GM12891 (cell line): ENCODE results near the gene KIZ.

Experiments
- DNase-seq: peaks from one replicate; pipeline ENCODE4 v3.0.0; 2011; ENCODE audit warnings: low spot score; ENCODE audit not compliant: insufficient read length
- FAIRE-seq: peaks from 2 replicates; lab custom pipeline; 2011; peaks lifted over from hg19 to GRCh38; lab: Jason Lieb, UNC
- PAX5 ChIP-seq: IDR thresholded peaks from 2 replicates; pipeline ENCODE4 v1.6.1; 2011; ENCODE audit warnings: low read length, moderate library complexity, mild to moderate bottlenecking; ENCODE audit not compliant: insufficient read depth, severe bottlenecking
- POLR2A ChIP-seq: IDR thresholded peaks from 2 replicates; pipeline ENCODE4 v1.6.1; 2011; ENCODE audit warnings: low read depth, low read length, control low read depth
- POLR2AphosphoS5 ChIP-seq: IDR thresholded peaks from 2 replicates; pipeline ENCODE4 v1.6.1; 2011; ENCODE audit warnings: low read depth, low read length, control low read depth
- POU2F2 ChIP-seq: IDR thresholded peaks from 2 replicates; pipeline ENCODE4 v1.6.1; 2011; ENCODE audit warnings: low read depth, mild to moderate bottlenecking, control low read depth, low read length, moderate library complexity
- SPI1 ChIP-seq: IDR thresholded peaks from 2 replicates; pipeline ENCODE4 v1.6.1; 2011; ENCODE audit warnings: low read depth, low read length, control low read depth
- TAF1 ChIP-seq: IDR thresholded peaks from 2 replicates; pipeline ENCODE4 v1.6.1; 2011; ENCODE audit warnings: low read depth, low read length, control low read depth

KIZ gene

GRCh38 chr20:21182832-21183563, 57.1 kb downstream of the KIZ start:
- FAIRE-seq = no peak
- no peak for DNase-seq
- TF ChIP-seq SPI1 = no peak
- TF ChIP-seq TAF1 = no peak
- TF ChIP-seq POLR2A = no peak
- TF ChIP-seq POU2F2 = no peak
- no peak for TF ChIP-seq POLR2AphosphoS5
- no peak for TF ChIP-seq PAX5

GRCh38 chr20:21183722-21184121, 57.8 kb downstream of the KIZ start:
- FAIRE-seq (no peak), DNase-seq (no peak)
- TF ChIP-seq POLR2AphosphoS5 (no peak), PAX5 (no peak), POU2F2 (no peak), SPI1 (no peak), TAF1 (no peak), POLR2A (no peak)

GRCh38 chr20:21184819-21185218, 58.9 kb downstream of the KIZ start:
- DNase-seq = no peak
- FAIRE-seq = no peak

GRCh38 chr20:21185849-21186248, 60.0 kb downstream of the KIZ start:
- TF ChIP-seq POLR2AphosphoS5 (no peak), POLR2A (no peak), POU2F2 (no peak), SPI1 (no peak), PAX5 (no peak), TAF1 (no peak)
- DNase-seq (no peak), FAIRE-seq (no peak)

More at GRCh38 chr20:21184819-21185218, 58.9 kb downstream of the KIZ start:
- TF ChIP-seq SPI1 (no peak), PAX5 (no peak), POU2F2 (no peak), POLR2AphosphoS5 (no peak), POLR2A (no peak), TAF1 (no peak)

- DNase-seq (no peak), FAIRE-seq (no peak)
- TF ChIP-seq SPI1 (no peak), POLR2AphosphoS5 (no peak), POLR2A (no peak), TAF1 (no peak), POU2F2 (no peak), PAX5 (no peak)
Measured at GRCh38 chr20:21189761-21190523, 64.1 kb downstream of the KIZ start.

- DNase-seq (no peak), FAIRE-seq (no peak)
Measured at GRCh38 chr20:21190869-21191268, 65.0 kb downstream of the KIZ start.

GRCh38 chr20:21191839-21192238, 66.0 kb downstream of the KIZ start:
- no peak for TF ChIP-seq POLR2AphosphoS5
- no peak for TF ChIP-seq POU2F2
- no peak for TF ChIP-seq TAF1
- TF ChIP-seq POLR2A = no peak
- TF ChIP-seq PAX5 = no peak
- TF ChIP-seq SPI1 = no peak
- no peak for FAIRE-seq
- no peak for DNase-seq

More at GRCh38 chr20:21190869-21191268, 65.0 kb downstream of the KIZ start:
- TF ChIP-seq PAX5 (no peak), POU2F2 (no peak)

GRCh38 chr20:21202259-21202658, 76.4 kb downstream of the KIZ start:
- no peak for FAIRE-seq
- no peak for DNase-seq
- TF ChIP-seq POLR2AphosphoS5 (no peak), PAX5 (no peak), POLR2A (no peak), TAF1 (no peak)

- TF ChIP-seq PAX5 (no peak), POLR2AphosphoS5 (no peak), POU2F2 (no peak), TAF1 (no peak), SPI1 (no peak), POLR2A (no peak)
- FAIRE-seq (no peak), DNase-seq (no peak)
Measured at GRCh38 chr20:21203088-21203656, 77.3 kb downstream of the KIZ start.

- TF ChIP-seq POLR2A = no peak
- TF ChIP-seq TAF1 = no peak
- no peak for TF ChIP-seq SPI1
- TF ChIP-seq PAX5 = no peak
- no peak for TF ChIP-seq POU2F2
- no peak for FAIRE-seq
- DNase-seq = no peak
Measured at GRCh38 chr20:21206584-21206983, 80.7 kb downstream of the KIZ start.
